Measurements from ENCODE around the gene CSF2RB. TPM values are rescaled to one million over a fixed set of nuclear protein-coding genes. Genes with fewer than 3 reads are reported as not detected.

Gene CSF2RB
- total and polyA plus RNA-seq, 9 donors: 0.53 to 2.3 (median 1.8) TPM

DNA sequence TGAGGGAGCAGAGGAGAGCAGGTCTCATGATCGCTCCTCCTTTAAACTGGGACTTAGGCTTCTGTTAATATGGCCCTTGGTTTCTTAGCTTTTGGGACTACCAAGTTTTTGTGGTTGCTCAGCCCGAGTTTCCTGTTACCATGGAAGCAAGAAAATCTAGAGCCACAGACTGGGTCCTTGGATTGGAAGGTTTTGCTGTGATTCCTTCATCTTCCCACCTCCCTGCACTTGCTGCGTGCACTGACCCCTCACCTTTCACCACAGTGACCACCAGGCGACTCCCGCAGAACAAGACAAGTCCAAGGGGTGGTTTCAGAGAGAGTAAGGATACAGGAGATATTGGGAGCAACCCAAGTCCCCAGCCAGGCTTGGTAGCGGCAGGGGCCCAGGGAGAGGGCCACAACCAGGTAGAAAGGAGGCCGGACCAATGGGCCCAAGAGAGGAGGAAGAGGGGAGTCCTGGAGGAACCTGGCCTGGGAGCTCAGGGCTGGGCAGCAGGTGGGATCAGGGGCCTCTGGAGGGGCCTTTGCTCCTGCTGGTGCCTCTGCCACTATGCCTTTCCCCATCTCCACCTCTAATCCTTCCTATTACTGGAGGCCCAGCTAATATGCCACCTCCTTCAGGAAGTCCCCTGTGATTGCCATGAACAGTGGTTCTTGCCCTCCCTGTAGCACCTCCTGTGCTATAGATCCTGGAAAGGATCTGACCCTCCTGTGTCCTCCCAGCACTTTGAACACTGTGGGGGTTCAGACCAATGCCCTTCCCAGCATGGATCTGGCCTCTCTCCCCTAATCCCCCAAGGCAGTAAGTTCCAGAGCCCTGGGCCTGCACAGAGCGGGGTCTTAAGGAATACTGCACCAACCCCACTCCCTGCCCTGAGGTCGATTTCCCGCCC, 21.2 kb downstream of the CSF2RB start:
- H3K36me3 ChIP-seq: no peaks in the 10 kb centered on the region
- H3K4me3 ChIP-seq: no peak overlapping the region
- no peak overlapping the region for H3K27ac ChIP-seq
- no peaks in the 10 kb centered on the region for H3K9me3 ChIP-seq
- 91 to 96% (median 95%) methylated on average over 10 of the region's 10 CpGs for WGBS, 3 donors
- intact Hi-C loops (cut with DNase I): no loop called here
- H3K27me3 ChIP-seq: no peaks in the 10 kb centered on the region
- H3K4me1 ChIP-seq (ENCODE audit: insufficient read depth): no peaks in the 10 kb centered on the region
- TF ChIP-seq EP300 (IDR thresholded peaks at IDR 0.05) (no peak), POLR2A (IDR thresholded peaks at IDR 0.05) (no peak), CTCF (IDR thresholded peaks at IDR 0.05) (no peak)
- no peak for DNase-seq

- Histone ChIP-seq H3K4me3 (no peak overlapping the region), H3K9me3 (no peaks in the 10 kb centered on the region), H3K27me3 (no peaks in the 10 kb centered on the region), H3K36me3 (no peaks in the 10 kb centered on the region), H3K27ac (no peak overlapping the region), H3K4me1 (ENCODE audit: insufficient read depth) (no peaks in the 10 kb centered on the region)
- DNase-seq: no peak
- WGBS, 3 donors: 93 to 95% (median 95%) methylated on average over 7 of the region's 7 CpGs
- intact Hi-C loops (cut with DNase I): no loop called here
- TF ChIP-seq POLR2A (IDR thresholded peaks at IDR 0.05) (no peak), CTCF (IDR thresholded peaks at IDR 0.05) (no peak), EP300 (IDR thresholded peaks at IDR 0.05) (no peak)
These were observed 21.8 kb downstream of the CSF2RB start for GRCh38 chr22:36935313-36935610.

DNA sequence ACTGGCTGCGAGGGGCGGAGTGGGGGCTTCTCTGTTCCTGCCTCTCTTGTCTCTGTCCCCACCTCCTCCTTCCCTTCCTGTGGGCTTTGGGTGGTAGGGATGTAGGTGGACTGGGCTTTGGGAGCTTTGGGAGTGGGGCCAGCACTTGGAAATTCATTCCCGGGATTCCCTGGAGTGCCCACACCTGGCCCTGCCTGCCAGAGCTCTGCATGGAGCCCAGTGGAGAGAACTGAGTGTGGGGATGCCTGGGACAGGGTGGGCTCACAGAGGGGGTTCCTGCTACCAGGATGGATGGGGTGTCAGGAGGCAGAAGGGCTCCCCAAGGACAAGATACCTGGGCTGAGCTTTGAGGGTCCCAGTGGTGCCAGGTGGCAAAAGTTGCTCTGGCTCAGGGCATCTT, 22.3 kb downstream of the CSF2RB start:
- no peak for DNase-seq
- H3K9me3 ChIP-seq: no peaks in the 10 kb centered on the region

GRCh38 chr22:36936362-36937116, 23.1 kb downstream of the CSF2RB start:
- Histone ChIP-seq H3K27me3 (no peaks in the 10 kb centered on the region), H3K9me3 (no peaks in the 10 kb centered on the region), H3K4me3 (no peak overlapping the region), H3K27ac (no peak overlapping the region), H3K36me3 (no peaks in the 10 kb centered on the region), H3K4me1 (ENCODE audit: insufficient read depth) (no peaks in the 10 kb centered on the region)
- intact Hi-C loops (cut with DNase I): no loop called here
- no peak for DNase-seq
- no peak for TF ChIP-seq CTCF (IDR thresholded peaks at IDR 0.05)
- 86 to 90% (median 88%) methylated on average over 20 of the region's 20 CpGs for WGBS, 3 donors

More for the DNA sequence above, 22.3 kb downstream of the CSF2RB start:
- Histone ChIP-seq H3K36me3 (no peaks in the 10 kb centered on the region), H3K27me3 (no peaks in the 10 kb centered on the region), H3K4me3 (no peak overlapping the region), H3K27ac (no peak overlapping the region), H3K4me1 (ENCODE audit: insufficient read depth) (no peaks in the 10 kb centered on the region)
- no peak for TF ChIP-seq CTCF (IDR thresholded peaks at IDR 0.05)
- TF ChIP-seq EP300 (IDR thresholded peaks at IDR 0.05): no peak
- no peak for TF ChIP-seq POLR2A (IDR thresholded peaks at IDR 0.05)
- WGBS, 3 donors: 78 to 85% (median 85%) methylated on average over 3 of the region's 3 CpGs
- intact Hi-C loops (cut with DNase I): no loop called here
